ENCODE measurements around the gene TTC3.
"Not testable (repeated sequence)": the region's sequence is repeated elsewhere in the genome, so short reads cannot be mapped to it uniquely, and the experiment has no call there.

TTC3 gene

GRCh38 chr21:37139154-37139553 is 66.1 kb downstream of the TTC3 start:
- H4K20me1 ChIP-seq (ENCODE audit: insufficient read depth, low read length) = no peaks in the 10 kb centered on the region
- H3K9me2 ChIP-seq (replicated peaks; ENCODE audit: insufficient read depth, low read length) = no peaks in the 10 kb centered on the region
- no peak overlapping the region for H3K9ac ChIP-seq (ENCODE audit: low read length)
- no peak overlapping the region for H3K27ac ChIP-seq (ENCODE audit: low read length)
- H3F3A ChIP-seq (ENCODE audit: insufficient read depth, low read length) = no peaks in the 10 kb centered on the region
- H3K36me3 ChIP-seq (replicated peaks; ENCODE audit: insufficient read depth, low read length) = peaks cover 10% of the 10 kb centered on the region; the same call in 1 of the 2 replicates
- no peaks in the 10 kb centered on the region for H3K9me3 ChIP-seq (replicated peaks; ENCODE audit: insufficient read depth, low read length)
- H3K4me2 ChIP-seq (ENCODE audit: low read depth, low read length) = no peak overlapping the region
- TF ChIP-seq EZH2phosphoT487 (IDR thresholded peaks at IDR 0.05; ENCODE audit: low read length) (no peak), EZH2 (optimal IDR thresholded peaks at IDR 0.05; ENCODE audit: low read depth, low read length) (no peak)
- no peak for DNase-seq
- H3K4me1 ChIP-seq (ENCODE audit: low read length) = no peaks in the 10 kb centered on the region
- no peak overlapping the region for H2AFZ ChIP-seq (ENCODE audit: low read length)
- no peaks in the 10 kb centered on the region for H3K27me3 ChIP-seq (replicated peaks; ENCODE audit: insufficient read depth, low read length)
- H3K4me3 ChIP-seq (ENCODE audit: low read length) = no peak overlapping the region
- no peaks in the 10 kb centered on the region for H3K79me2 ChIP-seq (ENCODE audit: low read length)

DNA sequence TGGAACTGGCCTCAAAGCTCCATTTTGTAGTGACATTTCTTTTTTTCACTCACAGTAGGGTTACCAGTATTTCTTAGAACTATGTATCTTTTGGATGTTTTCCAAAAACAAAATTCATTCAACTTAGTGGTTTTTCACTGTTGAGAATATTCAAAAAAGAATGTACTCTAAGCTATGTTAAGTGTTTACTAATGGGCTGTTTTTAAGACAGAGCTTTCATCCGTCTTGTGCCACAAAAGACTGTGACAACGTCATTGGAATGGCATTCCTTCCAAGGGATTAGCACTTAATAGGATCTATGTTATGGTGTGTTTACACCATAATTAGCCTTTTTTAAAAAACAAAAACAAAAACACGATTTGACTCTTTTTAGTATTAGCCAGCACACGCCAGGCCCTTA is 66.8 kb downstream of the TTC3 start:
- no peak overlapping the region for H3K4me3 ChIP-seq (ENCODE audit: low read length)
- no peak overlapping the region for H3K9ac ChIP-seq (ENCODE audit: low read length)
- no peak overlapping the region for H2AFZ ChIP-seq (ENCODE audit: low read length)
- no peaks in the 10 kb centered on the region for H3K4me1 ChIP-seq (ENCODE audit: low read length)
- H3K36me3 ChIP-seq (replicated peaks; ENCODE audit: insufficient read depth, low read length) = peaks cover 10% of the 10 kb centered on the region; the same call in 1 of the 2 replicates
- TF ChIP-seq EZH2phosphoT487 (IDR thresholded peaks at IDR 0.05; ENCODE audit: low read length) = no peak
- TF ChIP-seq, protein P1, sequence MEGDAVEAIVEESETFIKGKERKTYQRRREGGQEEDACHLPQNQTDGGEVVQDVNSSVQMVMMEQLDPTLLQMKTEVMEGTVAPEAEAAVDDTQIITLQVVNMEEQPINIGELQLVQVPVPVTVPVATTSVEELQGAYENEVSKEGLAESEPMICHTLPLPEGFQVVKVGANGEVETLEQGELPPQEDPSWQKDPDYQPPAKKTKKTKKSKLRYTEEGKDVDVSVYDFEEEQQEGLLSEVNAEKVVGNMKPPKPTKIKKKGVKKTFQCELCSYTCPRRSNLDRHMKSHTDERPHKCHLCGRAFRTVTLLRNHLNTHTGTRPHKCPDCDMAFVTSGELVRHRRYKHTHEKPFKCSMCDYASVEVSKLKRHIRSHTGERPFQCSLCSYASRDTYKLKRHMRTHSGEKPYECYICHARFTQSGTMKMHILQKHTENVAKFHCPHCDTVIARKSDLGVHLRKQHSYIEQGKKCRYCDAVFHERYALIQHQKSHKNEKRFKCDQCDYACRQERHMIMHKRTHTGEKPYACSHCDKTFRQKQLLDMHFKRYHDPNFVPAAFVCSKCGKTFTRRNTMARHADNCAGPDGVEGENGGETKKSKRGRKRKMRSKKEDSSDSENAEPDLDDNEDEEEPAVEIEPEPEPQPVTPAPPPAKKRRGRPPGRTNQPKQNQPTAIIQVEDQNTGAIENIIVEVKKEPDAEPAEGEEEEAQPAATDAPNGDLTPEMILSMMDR (IDR thresholded peaks at IDR 0.05; ENCODE audit: low read length) = no peak
- no peak for TF ChIP-seq EZH2 (optimal IDR thresholded peaks at IDR 0.05; ENCODE audit: low read depth, low read length)
- H3K79me2 ChIP-seq (ENCODE audit: low read length) = no peaks in the 10 kb centered on the region
- H3K27ac ChIP-seq (ENCODE audit: low read length) = no peak overlapping the region
- no peaks in the 10 kb centered on the region for H3K9me3 ChIP-seq (replicated peaks; ENCODE audit: insufficient read depth, low read length)
- H4K20me1 ChIP-seq (ENCODE audit: insufficient read depth, low read length) = no peaks in the 10 kb centered on the region
- H3F3A ChIP-seq (ENCODE audit: insufficient read depth, low read length) = no peaks in the 10 kb centered on the region
- no peak overlapping the region for H3K4me2 ChIP-seq (ENCODE audit: low read depth, low read length)
- no peaks in the 10 kb centered on the region for H3K9me2 ChIP-seq (replicated peaks; ENCODE audit: insufficient read depth, low read length)
- no peak for DNase-seq
- H3K27me3 ChIP-seq (replicated peaks; ENCODE audit: insufficient read depth, low read length) = no peaks in the 10 kb centered on the region

DNA sequence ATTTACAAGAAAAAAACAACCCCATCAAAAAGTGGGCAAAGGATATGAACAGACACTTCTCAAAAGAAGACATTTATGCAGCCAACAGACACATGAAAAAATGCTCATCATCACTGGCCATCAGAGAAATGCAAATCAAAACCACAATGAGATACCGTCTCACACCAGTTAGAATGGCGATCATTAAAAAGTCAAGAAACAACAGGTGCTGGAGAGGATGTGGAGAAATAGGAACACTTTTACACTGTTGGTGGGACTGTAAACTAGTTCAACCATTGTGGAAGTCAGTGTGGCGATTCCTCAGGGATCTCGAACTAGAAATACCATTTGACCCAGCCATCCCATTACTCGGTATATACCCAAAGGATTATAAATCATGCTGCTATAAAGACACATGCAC is 70.3 kb downstream of the TTC3 start:
- not testable (repeated sequence) for H3K9me3 ChIP-seq (replicated peaks; ENCODE audit: insufficient read depth, low read length); H3K27me3 ChIP-seq (replicated peaks; ENCODE audit: insufficient read depth, low read length); H3K4me1 ChIP-seq (ENCODE audit: low read length); DNase-seq; H3F3A ChIP-seq (ENCODE audit: insufficient read depth, low read length); H3K9ac ChIP-seq (ENCODE audit: low read length); H3K36me3 ChIP-seq (replicated peaks; ENCODE audit: insufficient read depth, low read length); H3K9me2 ChIP-seq (replicated peaks; ENCODE audit: insufficient read depth, low read length); H3K4me2 ChIP-seq (ENCODE audit: low read depth, low read length); H4K20me1 ChIP-seq (ENCODE audit: insufficient read depth, low read length); H3K4me3 ChIP-seq (ENCODE audit: low read length); H3K27ac ChIP-seq (ENCODE audit: low read length); H3K79me2 ChIP-seq (ENCODE audit: low read length); H2AFZ ChIP-seq (ENCODE audit: low read length)

DNA sequence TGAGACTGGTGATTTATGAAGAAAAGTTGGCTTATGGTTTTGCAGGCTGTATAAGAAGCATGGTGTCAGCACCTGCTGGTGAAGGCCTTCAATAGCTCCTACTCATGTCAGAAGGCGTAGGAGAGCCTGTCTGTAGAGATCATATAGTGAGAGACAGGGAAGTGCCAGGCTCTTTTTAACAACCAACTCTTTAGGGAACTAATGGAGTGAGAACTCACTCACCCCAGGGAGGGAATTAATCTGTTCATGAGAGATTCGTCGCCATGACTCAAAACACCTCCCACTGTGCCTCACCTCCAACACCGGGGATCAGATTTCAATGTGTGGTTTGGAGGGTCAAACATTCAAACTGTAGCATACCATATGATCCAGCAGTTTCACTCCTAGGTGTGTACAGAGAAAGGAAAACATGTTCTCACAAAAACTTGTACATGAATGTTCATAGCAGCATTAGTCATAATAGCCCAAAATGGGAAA is 72.6 kb downstream of the TTC3 start:
- Histone ChIP-seq H3K4me2 (ENCODE audit: low read depth, low read length) (no peak overlapping the region), H3K4me1 (ENCODE audit: low read length) (no peaks in the 10 kb centered on the region), H3K27ac (ENCODE audit: low read length) (no peak overlapping the region), H4K20me1 (ENCODE audit: insufficient read depth, low read length) (no peaks in the 10 kb centered on the region), H3K9me2 (replicated peaks; ENCODE audit: insufficient read depth, low read length) (no peaks in the 10 kb centered on the region), H3K4me3 (ENCODE audit: low read length) (no peak overlapping the region), H2AFZ (ENCODE audit: low read length) (no peak overlapping the region), H3F3A (ENCODE audit: insufficient read depth, low read length) (no peaks in the 10 kb centered on the region), H3K79me2 (ENCODE audit: low read length) (no peaks in the 10 kb centered on the region), H3K9ac (ENCODE audit: low read length) (no peak overlapping the region), H3K27me3 (replicated peaks; ENCODE audit: insufficient read depth, low read length) (no peaks in the 10 kb centered on the region), H3K36me3 (replicated peaks; ENCODE audit: insufficient read depth, low read length) (no peaks in the 10 kb centered on the region; the same call in 1 of the 2 replicates), H3K9me3 (replicated peaks; ENCODE audit: insufficient read depth, low read length) (no peaks in the 10 kb centered on the region)
- TF ChIP-seq EZH2phosphoT487 (IDR thresholded peaks at IDR 0.05; ENCODE audit: low read length) (no peak), EZH2 (optimal IDR thresholded peaks at IDR 0.05; ENCODE audit: low read depth, low read length) (no peak)
- TF ChIP-seq, protein P1 (IDR thresholded peaks at IDR 0.05; ENCODE audit: low read length) = no peak
- DNase-seq = no peak

All from MM.1S (cell line).